ENCODE data around the gene POPDC2.
A peak's percentile ranks its signal among the peaks of the same experiment; 100 is the strongest.
"Not testable (repeated sequence)": the region's sequence is repeated elsewhere in the genome, so short reads cannot be mapped to it uniquely, and the experiment has no call there.

The POPDC2 gene, protein sequence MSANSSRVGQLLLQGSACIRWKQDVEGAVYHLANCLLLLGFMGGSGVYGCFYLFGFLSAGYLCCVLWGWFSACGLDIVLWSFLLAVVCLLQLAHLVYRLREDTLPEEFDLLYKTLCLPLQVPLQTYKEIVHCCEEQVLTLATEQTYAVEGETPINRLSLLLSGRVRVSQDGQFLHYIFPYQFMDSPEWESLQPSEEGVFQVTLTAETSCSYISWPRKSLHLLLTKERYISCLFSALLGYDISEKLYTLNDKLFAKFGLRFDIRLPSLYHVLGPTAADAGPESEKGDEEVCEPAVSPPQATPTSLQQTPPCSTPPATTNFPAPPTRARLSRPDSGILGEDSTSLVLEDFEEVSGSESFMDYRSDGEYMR

DNA sequence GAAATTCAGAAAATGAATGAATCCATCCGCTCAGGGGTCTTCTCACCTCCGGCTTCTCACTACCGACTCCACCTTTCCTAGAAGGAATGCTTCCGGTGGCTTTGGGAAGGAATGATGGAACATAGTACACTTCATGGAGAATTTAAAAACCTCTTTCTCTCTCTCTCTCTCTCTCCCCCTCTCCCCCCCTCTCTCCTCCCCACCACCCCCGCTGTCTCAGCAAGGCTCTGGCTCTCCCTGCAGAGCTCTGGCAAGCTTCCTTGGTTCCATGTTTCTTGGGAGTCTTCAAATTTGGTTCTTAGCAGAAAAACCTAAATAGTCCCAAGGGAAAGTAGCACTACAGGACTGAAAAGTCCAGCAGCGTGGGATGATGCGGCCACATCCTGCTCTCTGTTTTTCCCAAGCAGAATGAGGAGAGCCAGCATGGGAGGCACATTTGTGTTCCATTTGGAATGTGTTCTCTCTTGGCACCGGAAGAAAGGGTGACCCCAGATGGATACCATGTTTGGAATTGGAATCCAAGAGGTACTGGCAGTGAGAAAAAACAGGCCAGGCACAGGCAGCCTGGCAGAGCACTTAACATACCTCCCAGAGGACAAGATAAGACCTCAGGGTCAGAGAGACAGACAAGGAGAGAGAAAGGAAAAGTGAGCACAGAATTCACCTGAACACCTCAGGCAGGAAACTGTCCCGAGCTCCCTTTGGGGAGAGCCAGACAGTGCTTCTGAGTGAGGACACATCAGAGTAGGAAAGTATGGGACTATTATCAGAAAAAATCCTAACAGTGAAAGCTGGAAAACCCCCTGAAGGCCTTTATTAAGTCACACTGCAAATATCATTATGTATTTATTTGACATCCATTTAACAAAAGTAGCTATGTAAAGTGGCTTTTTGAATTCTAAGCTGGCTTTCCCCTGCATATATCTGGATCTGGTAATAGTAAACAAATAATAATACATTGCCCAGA, at the start of gene POPDC2:
Gene POPDC2 (minus strand): TSS at position 116 of the 967 bp plus-strand sequence. CDS start 166 bp downstream, outside the sequence.
- no peak for DNase-seq

- no peak for DNase-seq
Measured at GRCh38 chr3:119703820-119704531, 43.6 kb upstream of the POPDC2 start.

DNA sequence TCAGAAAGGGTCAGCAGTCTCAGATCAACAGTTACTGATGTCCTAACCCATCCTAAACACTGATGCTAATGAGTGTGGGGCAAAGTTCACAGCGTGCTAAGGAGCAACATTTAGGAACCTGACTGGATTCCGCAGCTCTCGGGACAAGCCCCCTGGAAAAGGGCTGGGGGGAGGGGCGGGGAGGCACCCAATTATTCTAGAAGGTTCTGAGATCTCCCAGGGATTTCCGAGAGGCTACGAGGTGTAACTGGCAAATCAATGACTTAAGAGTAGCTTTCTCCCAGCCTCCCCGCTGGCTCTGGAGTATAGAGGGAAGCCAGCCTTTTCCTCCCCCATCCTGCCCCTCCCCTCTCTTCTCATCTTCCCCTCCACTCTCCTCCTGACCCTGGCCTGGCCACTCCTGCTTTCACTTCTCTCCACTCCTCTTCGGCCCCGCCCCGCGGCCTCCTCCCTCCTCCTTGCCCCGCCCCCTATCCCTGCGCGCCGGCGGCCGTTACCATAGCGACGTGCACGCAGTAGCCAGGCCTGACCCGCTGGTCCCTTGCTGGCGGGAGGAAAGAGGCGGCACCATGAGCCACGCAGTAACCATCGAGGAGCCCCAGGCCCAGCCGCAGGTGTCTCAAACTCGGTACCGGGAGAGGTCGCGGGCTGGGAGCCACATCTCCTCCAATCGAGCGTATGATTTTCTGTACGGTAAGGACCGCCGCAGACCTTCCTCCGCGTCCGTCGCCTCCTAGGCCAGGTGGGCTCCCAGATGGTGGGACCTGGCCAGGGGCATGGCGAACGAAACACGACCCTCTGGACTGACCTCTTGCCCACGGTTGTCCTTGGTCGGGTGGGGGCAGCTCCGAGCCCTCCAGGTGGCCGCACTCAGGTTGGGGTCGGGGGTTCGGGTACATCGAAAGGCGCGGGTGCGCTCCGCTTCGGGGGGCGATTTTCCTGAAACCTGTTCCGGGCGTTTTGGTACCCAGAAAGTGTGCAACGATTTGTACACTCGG, 42.4 kb upstream of the POPDC2 start, which contains the start of gene CFAP91:
Gene CFAP91 (plus strand): TSS at position 493 of the 998 bp plus-strand sequence. CDS start 77 bp downstream, at position 570.
- peak; percentile 91 for DNase-seq

DNA sequence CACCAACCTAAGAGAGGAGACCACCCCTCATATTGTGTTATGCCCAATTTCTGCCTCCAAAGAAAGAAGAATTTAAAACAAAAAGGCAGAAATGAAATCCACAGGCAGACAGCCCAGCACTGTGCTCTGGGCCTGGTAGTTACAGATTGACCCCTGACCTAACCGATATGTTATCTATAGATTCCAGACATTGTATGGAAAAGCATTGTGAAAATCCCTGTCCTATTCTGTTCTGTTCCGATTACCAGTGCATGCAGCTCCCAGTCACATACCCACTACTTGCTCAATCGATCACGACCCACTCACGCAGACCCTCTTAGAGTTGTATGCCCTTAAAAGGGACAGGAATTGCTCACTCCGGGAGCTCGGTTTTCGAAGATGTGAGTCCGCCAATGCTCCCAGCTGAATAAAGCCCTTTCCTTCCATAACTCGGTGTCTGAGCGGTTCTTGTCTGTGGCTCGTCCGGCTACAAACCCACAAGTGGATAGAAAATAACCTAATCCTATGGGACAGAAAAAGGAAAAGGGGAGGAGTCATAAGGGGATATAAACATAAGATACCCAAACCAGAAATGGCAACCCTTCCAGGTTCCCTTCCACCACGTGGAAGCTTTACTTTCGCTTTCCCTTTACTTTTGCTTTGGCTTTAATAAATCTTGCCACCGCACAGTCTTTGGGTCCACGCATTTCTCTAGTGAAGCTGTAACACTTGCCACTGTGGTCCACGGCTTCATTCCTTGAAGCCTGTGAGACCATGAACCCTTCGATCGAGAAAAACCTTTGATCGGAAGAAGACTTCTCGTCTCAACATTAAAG, 40.7 kb upstream of the POPDC2 start:
- DNase-seq: peak; percentile 16

DNA sequence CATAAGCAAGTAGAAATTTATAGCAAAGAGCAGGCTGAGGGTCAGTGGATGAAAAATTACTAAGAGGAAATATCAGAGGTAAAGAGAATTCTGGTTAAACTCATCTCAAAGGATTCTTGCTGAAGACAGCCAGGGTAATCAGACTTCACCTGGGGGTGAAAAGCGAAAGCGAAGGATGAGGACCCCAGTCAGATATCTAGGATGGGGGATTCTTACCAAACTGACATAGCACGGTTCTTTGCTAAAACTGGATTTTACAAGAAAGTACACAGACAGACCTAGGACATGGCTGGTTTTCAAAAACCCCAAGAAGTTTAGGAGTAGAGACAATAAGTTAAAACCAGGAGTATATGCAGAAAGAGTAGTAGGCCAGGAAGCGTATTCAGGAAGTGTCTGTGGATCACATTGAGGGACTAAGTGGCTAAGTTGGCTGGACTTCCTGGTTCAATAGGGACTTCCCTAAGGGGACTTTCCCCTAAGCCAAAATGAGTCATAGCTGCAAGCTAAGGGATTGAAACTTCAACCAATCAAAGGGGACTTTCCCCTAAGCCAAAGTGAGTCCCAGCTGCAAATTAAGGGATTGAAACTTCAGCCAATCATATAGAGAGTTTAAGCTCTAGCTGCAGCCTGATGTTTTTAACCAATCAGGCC, 40.0 kb upstream of the POPDC2 start:
- peak; percentile 70 for DNase-seq

- DNase-seq: no peak
Measured at GRCh38 chr3:119697394-119697793, 37.0 kb upstream of the POPDC2 start.

GRCh38 chr3:119695480-119695879, 35.1 kb upstream of the POPDC2 start:
- DNase-seq: no peak

DNA sequence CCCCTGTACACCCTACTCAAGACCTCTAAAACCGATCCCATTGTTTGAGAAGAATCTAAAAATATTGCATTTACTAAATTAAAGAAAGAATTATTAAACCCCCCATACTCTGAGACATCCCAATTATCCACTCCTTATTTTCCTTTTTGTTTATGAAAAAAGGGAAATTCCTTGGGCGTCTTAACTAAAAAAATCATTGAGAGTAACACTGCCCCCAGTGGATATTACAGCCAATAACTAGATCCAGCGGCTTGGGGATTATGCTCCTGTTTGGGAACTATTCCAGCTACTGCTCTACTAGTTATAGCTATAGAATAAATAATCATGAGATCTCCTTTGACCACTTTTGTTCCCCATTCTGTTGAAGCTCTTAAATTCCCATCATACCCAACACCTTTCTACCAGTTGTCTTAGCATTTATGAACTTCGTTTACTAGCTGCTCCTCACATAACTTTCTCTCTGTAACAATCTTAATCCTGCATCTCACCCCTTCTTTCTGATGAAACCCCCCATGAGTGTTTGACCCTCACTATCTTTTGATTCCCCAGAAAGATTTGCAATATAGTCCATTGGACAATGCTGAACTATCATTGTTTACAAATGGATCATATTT, 29.8 kb upstream of the POPDC2 start:
- no peak for DNase-seq

DNA sequence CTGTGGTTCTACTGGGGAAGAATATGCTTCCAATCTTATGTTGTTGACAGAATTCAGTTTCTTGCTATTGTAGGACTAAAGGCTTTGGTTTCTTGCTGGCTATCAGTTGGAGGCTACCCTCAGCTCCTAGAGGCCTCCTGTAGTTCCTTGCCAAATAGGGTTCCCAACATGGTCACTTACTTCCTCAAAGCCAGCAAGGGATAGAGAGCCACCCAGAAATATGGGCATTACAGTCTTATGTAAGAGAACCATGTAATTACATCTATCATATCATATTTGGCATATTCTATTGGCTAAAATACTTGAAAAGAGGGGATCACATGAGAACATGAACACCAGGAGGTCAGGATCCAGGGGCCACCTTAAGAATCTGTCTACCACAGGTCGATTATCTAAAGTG, 23.0 kb upstream of the POPDC2 start:
- DNase-seq: no peak

DNA sequence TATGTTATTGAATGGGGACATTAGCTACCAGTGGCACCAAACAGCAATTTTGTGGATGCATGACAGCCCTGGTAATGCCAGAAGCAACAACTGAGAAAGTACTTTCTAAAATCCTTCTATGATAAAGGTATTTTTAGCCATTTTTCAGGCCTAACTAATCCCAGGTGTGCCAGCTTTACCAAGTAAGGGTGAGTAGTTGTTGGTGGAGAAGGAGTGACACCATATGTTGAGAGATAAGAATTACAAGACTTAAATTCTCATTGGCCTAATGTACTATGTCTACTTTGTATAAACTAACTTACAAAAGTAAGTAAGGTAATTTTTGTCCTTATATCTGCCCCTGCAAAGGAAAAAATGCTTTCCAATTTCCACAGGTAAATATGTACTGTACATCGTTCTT, 20.9 kb upstream of the POPDC2 start:
- DNase-seq: peak; percentile 44

DNA sequence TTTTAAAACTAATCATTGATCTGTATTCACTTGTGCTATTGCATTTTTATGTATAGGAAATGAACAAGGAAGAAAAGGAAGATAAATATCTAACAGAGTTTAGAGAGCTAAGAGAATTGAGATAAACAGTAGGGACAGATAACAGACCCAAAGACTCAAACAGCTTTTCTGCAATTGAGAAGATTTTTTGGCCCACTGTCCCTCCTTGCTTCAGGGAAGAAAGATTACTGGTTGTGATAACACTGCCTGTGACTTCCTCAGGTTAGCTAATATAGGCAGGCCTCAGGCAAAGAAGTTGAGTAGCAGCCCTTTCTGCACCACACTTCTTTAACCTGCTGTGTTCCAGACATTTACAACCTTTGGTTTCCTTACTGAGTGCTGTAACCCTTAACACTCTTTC, 19.5 kb upstream of the POPDC2 start:
- no peak for DNase-seq

DNA sequence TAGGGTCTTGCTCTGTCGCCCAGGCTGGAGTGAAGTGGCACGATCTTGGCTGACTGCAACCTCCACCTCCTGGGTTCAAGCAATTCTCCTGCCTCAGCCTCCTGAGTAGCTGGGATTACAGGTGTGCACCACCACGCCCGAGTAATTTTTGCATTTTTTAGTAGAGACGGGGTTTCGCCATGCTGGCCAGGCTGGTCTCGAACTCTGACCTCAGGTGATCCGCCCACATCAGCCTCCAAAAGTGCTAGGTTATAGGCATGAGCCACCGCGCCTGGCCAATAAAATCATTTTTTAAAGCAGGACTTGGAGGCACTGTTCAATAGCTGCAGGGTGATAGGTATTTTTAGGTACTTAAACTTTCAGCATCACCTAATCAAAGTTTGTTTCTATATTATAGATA, 17.8 kb upstream of the POPDC2 start:
- not testable (repeated sequence) for DNase-seq

DNA sequence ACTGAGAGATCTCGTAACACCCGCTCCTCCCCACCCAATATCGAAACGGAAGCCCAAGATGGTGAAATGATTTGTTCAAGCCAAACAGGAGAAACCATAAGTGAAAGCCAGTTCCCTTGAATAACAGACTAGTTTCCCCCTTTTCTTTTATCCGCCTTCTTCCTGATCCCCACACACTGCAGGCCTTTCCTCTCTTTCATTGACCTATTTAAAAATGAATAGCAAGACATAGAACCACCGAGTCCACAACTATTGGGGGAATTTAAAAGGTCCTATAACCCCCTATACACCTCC, 17.2 kb upstream of the POPDC2 start:
- no peak for DNase-seq

- peak; percentile 98 for DNase-seq
Measured at GRCh38 chr3:119676771-119677640, 16.6 kb upstream of the POPDC2 start, which contains the start of gene COX17. Gene COX17 (minus strand): TSS chr3:119677406. CDS start chr3:119677310, 96 bp downstream.

DNA sequence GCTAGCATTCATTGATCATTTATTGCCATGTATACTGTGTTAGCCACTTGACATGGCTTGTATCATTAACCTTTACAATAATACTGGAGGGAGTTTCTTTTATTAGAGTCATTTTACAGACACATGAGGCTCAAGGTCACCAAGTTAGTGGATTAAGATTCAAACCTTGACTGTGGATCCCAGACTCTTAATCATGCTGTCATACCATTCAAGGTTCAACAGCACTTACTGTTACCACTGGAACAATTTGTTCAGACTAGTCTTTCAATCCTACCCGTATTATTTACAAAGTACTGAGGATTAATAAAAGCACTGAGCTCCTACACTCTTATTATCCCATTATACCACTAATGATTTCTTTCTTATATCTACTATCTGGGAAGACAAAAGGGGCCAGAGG, 15.6 kb upstream of the POPDC2 start:
- DNase-seq: no peak

GRCh38 chr3:119675188-119675874, 14.9 kb upstream of the POPDC2 start:
- no peak for DNase-seq

DNA sequence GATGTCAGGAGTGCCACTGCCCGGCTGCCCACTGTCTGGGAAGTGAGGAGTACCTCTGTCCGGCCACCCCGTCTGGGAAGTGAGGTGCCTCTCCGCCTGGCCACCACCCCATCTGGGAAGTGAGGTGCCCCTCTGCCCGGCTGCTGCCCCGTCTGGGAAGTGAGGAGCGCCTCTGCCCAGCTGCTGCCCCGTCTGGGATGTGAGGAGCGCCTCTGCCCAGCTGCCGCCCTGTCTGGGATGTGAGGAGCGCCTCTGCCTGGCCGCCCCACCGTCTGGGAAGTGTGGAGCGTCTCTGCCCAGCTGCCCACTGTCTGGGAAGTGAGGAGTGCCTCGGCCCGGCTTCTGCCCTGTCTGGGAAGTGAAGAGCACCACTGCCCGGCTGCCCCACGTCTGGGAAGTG, 13.5 kb upstream of the POPDC2 start:
- DNase-seq: no peak

- DNase-seq: no peak
Measured at GRCh38 chr3:119672776-119673175, 12.4 kb upstream of the POPDC2 start.

Data from CD4-positive, alpha-beta T cell treated with Interleukin-21 for 1 hour (primary cell).